Loucy (cell line): ENCODE data around the gene RAB22A.

Experiments
- CTCF ChIP-seq: fragments of 200-600 bp; sonication (generic); conservative IDR thresholded peaks from 2 replicates; pipeline ENCODE4 v1.5.1; 2014; ENCODE audit warnings: mild to moderate bottlenecking, antibody characterized with exemption, low read length
- EZH2phosphoT487 ChIP-seq: fragments of 200-600 bp; IDR thresholded peaks from 2 replicates; pipeline ENCODE4 v1.6.1; 2018; ENCODE audit warnings: antibody characterized with exemption, mild to moderate bottlenecking, moderate library complexity, borderline replicate concordance

GRCh38 chr20:58260006-58260405 is 49.5 kb upstream of the RAB22A start:
- TF ChIP-seq CTCF, result no peak
- TF ChIP-seq EZH2phosphoT487, result no peak
